Tibial nerve (tissue), 4 donors: ENCODE results near the gene ZCCHC10.

Source experiments
- EP300 ChIP-seq, 2 donors: sonication (generic); formaldehyde crosslinking; IDR thresholded peaks; one replicate each; pipeline ENCODE4 v1.6.1; 2017; ENCODE audit warnings: antibody characterized with exemption in 2 of 2, mild to moderate bottlenecking in 1 of 2
- TF ChIP-seq, protein P1 (sequence below), 5 experiments: fragments of 200-600 bp in 3 of 5; fragments of 450-650 bp in 2 of 5; sonication (generic) in 3 of 5; IDR thresholded peaks; one replicate each; pipeline ENCODE4 v1.5.1; 2016 to 2019; ENCODE audit warnings: antibody characterized with exemption in 5 of 5, mild to moderate bottlenecking in 3 of 5, moderate library complexity in 2 of 5

DNA sequence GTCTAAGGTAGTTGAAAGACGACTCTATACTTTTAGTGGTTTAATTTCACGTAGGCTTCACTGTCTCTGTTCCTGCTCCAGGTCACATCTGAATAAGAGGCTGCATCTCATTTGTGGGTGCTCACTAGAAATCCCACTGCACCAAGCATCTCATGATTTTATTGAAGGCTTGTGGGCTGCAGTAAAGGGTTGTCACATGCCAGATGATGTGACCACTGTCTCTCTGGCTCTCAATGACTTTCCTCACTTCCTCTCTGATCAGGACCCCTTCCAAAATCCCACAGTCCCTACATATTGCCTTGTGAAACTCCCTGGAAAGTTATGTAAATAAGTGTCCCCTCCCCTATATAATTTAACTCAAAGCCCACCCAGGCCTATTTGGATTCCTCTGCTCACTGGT is 8.9 kb upstream of the ZCCHC10 start:
- no peak for TF ChIP-seq EP300 (IDR thresholded peaks at IDR 0.05)
- TF ChIP-seq, protein P1, sequence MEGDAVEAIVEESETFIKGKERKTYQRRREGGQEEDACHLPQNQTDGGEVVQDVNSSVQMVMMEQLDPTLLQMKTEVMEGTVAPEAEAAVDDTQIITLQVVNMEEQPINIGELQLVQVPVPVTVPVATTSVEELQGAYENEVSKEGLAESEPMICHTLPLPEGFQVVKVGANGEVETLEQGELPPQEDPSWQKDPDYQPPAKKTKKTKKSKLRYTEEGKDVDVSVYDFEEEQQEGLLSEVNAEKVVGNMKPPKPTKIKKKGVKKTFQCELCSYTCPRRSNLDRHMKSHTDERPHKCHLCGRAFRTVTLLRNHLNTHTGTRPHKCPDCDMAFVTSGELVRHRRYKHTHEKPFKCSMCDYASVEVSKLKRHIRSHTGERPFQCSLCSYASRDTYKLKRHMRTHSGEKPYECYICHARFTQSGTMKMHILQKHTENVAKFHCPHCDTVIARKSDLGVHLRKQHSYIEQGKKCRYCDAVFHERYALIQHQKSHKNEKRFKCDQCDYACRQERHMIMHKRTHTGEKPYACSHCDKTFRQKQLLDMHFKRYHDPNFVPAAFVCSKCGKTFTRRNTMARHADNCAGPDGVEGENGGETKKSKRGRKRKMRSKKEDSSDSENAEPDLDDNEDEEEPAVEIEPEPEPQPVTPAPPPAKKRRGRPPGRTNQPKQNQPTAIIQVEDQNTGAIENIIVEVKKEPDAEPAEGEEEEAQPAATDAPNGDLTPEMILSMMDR (IDR thresholded peaks at IDR 0.05): no peak
